GM19438 (cell line): Measurements from ENCODE around the gene UBE2I.

ENCODE experiments used
- ATAC-seq: cut with Tn5 transposase; IDR thresholded peaks from one replicate; pipeline ENCODE4 v1.9.1; 2021; ENCODE audit warnings: low read depth; ENCODE audit not compliant: unreplicated experiment

Gene UBE2I

DNA sequence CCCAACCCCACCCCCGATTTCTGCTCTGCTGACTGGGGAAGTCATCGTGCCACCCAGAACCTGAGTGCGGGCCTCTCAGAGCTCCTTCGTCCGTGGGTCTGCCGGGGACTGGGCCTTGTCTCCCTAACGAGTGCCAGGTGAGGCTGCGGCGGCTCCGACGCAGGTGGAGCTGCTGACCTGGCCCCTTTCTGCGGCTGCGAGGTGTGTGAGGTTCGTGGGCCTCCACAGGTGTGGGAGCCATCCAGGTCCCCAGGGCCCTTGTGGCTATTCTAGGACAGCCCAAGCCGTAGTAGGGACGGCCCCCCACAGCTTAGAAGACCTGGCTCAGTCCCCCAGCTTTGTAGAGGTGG, 3.0 kb downstream of the UBE2I start:
- ATAC-seq, result no peak

DNA sequence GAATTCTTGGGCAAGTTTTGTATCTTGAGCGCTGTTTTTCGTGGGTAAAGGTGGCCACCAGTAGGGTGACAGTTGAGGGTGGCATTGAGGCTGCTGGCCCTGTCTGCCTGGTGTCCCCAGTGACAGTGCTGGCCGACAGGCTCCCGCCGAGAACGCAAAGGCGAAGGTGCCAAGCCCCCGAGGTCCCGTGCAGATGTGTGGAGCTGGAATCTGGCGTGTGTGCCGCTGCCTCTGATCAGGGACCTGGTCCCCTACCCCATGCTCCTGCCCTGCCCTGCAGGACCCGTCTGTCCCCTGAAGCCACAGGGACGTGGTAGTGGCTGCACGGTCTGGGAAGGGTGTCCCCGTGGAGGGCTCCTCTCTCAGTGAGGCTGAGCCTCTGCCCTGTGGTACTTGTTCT, 3.5 kb downstream of the UBE2I start:
- no peak for ATAC-seq

DNA sequence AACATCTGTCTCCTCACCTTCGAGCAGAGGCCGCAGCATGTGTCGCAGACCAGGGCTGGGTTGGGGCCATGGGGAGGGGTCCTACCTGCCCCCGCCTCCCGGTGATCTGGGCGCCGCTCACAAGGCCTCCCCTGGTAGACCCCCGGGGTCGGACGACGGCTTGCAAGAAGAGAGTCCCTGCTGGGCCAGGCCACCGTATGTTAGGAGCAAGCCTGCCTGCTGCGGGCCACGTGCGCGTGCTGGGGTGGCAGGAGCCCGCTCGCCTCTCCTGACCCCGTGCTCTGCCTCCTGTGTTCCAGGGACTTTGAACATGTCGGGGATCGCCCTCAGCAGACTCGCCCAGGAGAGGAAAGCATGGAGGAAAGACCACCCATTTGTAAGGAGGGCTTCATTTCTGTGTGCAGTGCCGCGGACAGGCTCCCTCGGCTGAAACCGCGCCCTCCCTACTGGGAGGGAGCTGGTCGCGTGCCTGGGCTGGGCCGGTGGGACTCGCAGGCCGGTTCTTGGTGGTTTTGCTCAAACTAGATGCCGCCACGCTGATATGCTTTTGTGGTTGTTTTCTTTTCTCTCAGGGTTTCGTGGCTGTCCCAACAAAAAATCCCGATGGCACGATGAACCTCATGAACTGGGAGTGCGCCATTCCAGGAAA, 4.4 kb downstream of the UBE2I start:
- ATAC-seq, result no peak

DNA sequence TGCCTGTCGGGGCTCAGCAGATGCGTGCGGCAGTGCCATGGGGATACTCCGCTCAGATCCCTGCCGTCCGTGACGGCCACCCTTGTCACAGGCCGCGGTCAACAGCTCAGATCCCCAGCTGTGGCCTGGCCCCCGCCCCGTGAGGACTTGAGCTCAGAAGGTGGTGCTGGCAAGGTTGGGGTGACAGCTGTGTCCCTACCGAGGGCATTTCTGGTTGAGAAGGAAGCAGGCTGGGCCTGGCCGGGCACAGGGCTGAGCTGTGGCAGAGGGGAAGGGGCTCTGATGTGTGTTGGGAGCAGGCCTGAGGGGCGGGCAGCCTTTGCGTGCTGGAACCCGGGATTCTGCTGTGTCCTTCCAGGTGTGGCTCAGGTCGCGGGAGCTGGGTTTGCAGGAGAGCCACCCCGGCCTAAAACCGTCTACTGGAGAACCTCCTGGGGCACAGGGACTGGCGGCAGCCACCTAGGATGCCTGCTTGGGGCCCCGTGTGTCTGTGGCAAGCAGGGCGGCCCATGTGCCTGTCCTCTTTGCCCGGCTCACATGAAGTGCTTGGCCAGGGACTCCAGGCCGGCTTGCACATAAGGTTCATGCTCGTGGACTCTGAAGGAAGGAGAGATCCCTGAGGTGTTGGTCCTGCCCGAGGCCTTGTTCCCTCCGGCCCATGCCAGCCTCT, 5.1 kb downstream of the UBE2I start:
- ATAC-seq, result no peak

DNA sequence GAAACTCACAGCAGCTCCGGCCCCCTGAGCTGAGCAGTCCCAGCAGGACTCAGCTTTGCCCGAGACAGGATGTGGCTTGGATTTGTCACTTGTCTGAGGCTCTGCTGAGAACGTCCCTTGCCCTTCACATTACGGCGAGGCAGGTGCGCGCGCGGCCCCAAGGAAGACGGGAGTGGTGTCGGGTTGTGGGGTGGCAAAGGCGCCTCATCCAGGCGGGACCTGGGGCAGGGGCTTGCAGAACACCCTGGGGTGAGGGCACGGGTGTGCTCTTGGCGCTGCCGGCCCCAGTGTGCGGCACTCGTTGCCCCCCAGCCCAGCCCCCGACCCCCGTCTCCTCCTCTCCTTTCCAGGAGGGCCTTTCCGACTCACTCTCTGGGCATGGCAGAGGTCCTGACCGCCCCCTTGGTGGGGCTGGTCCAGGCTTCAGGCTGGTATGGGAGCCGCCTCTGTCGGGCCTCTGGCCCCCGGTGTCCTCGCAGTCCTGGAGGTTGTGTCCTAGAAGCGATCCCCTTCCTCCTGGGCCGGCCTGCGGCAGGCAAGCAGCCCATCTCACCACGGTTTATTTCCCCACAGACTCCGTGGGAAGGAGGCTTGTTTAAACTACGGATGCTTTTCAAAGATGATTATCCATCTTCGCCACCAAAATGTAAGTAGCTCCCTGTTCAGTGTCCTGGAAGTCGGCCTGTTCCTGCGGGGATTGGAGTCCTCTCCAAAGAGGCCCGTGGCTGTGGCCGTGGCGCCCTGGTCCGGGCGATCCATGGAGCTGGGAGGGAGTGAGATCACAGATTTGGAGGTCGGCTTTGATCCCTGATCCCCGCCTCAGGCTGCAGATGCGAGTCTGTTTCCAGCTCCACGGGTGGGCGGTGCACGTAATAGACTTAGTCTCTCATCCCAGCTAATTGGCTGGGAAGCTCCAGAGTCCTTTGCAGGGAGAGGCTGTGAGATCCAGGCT, 5.9 kb downstream of the UBE2I start:
- ATAC-seq, result no peak

DNA sequence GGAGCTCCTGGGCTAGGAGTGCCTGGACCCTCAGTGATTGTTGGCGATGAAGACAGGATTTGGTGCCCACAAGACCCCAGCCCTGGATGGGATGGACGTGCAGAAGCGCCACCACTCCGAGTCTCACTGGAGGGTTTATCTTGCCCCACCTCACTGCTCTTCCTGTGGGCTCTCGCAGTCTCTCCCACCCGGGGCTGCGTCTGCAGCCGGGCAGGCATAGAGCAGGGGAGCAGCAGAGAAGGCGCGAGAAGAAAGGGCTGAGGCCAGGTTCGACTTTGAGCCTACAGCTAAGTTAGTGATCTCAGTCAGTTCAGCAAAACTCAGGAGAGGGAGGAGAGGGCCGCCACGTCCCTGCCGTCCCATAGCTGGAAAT, 6.6 kb downstream of the UBE2I start:
- ATAC-seq, result no peak

DNA sequence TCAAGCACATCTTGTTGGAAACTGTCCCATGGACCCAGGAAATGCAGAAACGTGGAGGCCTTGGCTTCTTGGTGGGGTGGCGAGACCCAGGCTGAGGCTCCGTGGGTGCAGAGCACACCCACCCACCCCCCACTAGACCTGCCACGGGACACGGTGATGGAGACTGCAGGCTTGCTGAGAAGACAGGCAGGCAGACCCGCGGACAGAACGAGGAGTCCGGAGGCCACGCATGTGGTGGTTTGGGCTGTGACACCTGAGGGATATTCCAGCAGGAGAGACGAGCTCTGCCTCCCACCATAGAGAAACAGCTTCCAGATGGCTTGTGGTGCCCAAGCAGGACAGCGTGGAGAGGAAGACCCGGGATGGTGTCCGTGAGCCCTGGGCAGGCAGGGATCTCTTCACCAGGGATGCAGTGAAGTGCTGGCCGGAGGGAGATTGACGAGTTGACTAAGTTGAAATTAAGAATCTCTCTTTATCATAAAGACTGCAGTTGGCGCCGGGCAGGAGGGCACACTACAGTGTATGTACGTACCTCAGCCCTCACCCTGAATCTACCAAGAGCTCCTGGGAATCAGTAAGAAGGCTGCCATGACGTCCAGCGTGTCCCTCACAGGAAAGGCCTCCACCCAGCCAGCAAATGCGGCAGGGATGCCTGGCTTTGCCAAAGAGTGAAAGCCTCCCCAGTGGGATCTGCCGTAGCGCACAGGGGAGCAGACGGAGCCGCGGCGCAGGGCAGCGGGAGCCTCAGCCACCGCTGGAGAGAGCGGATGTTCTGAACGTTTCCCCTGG, 8.2 kb downstream of the UBE2I start:
- no peak for ATAC-seq

DNA sequence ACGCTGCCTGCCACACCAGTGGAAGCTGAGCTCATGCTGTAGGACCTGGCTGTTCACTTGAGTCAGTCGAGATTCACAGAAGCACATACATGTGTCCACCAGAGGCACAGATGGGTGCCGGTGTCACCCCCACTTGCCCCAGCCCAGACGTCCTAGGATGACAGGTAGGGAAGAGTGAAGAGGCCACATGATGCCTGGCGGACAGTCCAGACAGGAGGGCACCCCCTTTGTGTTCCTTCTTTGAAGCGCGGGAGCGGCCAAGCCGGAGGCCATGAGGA, 8.8 kb downstream of the UBE2I start:
- ATAC-seq, result no peak

DNA sequence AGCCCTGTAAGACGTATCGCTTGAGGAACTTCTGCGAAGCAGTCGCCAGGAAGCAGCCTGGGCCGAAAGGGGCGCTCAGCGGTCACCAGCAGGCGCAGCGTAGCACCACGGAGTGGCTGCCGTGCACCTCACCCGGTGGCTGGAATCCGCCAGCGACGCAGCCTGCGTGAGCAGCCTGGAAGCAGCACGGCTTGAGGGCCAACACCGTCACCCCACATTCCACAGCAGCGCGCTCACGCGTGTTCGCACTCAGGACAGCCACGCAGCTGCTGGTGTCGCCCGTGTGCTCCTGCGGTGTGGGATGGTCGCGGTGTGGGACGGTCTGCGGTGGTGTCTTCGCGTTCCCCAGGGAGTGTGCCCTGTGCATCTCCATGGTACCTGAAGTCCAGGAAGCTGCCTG, 9.6 kb downstream of the UBE2I start:
- no peak for ATAC-seq

DNA sequence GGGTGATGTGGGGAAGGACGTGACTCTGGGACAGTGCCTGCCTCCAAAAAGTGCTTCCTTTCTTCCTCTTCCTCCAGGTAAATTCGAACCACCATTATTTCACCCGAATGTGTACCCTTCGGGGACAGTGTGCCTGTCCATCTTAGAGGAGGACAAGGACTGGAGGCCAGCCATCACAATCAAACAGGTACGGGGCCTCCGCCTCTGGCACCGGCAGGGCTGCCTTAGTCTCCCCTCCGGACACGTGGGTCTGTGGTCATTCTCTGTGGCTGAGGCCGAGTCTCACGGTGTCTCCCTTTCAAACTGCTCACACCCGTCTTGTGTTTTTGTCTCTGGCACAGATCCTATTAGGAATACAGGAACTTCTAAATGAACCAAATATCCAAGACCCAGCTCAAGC, 10.7 kb downstream of the UBE2I start:
- ATAC-seq, result no peak

DNA sequence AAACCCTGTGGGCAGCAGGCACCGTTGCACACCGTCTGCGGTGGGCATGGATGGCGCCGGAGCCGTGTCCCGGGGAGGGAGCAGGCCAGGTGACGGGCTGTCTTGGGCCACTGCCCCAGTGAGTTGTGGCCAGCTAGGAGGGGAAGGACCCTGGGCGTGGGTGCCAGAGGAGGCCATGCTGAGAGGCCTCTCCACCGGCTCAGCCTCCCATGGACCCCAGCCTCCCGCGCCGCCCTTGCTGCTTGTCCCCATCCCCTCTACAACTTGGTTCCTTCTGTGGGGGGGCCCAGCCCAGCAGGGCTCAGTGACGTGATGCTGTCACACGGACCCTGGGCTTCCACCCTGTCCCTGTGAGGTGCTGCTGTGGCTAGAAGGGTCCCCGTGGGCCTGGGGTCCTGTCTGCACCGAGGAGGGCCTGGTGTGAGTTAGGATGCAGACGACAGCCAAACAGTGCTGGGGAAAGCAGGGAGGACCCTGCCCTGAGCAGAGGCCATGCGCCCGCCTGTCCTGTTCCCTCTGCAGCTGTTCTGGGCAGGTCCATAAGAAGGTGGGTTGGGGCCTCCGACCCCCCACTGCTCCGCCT, 11.3 kb downstream of the UBE2I start:
- ATAC-seq, result no peak

DNA sequence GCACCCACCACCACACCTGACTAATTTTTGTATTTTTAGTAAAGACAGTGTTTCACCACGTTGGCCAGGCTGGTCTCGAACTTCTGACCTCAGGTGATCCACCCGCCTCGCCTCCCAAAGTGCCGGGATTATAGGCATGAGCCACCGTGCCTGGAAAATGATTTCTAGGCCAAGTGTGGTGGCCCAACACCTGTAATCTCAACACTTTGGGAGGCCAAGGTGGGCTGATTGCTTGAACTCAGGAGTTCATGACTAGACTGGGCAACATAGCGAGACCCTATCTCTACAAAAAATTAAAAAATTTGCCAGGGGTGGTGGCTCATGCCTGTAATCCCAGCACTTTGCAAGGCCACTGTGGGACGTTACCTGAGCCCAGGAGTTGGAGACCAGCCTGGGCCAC, 13.0 kb downstream of the UBE2I start:
- ATAC-seq, result no peak

DNA sequence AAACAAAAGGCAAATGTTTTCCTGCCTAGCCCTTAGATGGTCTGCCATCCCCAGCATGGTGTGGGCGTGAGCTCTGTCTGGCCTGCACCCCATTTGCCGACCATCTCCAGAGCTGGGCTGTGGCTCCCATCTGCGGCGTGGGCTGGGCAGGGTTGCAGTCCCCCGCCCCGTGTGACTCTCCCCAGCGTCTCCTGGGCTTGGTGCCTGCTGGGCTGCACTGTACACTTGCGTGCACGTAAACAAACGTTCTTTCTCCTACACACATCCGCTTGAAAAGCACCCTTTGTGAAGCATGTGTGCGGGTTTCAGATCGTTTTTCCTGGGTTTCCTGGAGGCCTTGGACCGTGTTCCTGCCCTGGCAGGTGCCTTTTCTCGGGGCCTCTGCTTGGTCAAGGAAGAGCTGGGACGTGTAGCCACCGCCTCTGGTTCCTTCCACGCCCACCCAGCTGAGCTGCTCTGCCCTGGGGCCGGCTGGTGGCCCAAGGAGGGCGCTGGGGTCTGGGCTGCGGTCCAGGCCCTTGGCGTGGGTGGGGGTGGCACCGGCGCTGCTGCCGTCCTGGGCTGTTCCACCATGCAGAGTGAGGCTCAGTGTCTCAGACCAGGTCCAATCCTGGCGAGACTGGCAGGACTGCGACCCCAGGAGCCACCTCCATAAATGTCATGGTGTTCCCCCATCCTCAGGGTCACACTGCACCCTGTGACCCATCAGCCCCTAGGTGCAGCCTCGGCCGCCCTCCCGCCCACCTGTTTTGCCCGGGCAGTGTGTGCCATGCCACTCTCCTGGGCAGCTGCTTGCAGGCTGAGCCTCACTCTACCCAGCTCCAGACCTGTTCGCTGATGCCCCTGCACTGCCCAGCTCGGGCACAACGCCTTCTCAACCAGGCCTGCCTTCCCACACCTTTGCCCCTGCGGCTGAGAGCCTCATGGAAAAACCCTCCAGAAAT, 14.1 kb downstream of the UBE2I start:
- no peak for ATAC-seq

DNA sequence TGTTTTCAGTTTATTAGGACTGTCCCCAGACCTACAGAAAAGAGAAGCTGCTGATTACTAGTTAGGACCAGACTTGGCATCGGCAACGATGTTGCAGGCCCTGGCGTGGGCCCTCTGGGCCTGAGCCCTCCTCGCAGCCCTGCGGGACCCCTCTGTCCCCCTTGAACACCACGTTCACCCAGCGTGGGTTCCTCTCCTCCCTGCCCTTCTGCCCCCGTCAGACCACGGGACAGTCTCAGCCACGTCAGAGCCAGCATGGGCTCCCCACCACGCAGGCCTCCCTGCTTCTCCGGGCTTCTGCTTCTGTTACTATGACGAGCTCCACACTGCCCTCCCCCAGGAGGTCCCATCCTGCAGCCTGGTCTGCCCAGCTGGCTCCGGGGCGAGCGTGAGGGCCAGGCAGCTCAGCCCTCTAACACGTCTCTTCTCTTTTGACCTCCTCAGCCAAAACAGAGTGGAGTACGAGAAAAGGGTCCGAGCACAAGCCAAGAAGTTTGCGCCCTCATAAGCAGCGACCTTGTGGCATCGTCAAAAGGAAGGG, 14.9 kb downstream of the UBE2I start:
- ATAC-seq, result no peak

DNA sequence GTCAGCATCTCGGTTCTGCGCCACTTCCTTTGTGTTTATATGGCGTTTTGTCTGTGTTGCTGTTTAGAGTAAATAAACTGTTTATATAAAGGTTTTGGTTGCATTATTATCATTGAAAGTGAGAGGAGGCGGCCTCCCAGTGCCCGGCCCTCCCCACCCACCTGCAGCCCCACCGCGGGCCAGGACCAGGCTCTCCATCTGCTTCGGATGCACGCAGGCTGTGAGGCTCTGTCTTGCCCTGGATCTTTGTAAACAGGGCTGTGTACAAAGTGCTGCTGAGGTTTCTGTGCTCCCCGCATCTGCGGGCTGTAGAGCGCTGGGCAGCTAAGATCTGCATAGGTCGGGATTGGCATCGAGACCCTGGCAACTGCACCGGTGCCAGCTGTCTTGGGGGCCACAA, 15.8 kb downstream of the UBE2I start:
- no peak for ATAC-seq

DNA sequence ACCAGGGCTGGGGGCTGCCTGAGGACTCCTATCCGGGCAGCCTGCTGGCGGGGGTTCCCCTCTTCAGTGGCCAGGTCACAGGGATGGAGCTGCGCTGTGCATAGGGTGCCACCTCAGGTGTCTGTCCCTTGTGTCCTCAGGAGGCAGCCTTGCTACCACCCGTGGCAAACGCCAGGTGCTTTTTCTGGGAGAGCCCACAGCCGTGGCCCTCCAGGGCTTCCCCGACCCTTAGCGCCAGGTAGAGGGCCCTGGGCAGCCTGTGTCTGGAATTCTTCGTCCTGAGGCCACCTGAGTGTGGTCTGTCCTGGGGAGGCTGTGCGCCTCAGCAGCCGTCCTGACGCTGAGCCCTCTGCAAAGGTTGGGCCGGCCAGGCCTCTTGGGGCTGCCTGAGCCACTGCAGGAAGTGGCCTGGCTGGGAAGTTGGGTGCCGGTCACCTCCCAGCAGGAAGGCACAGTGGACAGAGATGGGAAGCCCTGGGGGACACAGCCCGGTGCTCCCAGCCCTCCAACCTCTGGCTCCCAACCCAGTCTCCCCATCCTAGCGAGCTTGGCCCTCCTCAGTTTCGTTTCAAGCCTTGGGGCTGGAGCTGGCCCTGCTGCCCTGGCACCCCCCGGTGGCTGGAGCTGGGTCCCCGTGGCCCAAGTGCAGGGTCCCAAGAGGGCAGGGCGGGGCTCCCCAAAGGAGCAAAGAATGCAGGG, 16.4 kb downstream of the UBE2I start:
- no peak for ATAC-seq

DNA sequence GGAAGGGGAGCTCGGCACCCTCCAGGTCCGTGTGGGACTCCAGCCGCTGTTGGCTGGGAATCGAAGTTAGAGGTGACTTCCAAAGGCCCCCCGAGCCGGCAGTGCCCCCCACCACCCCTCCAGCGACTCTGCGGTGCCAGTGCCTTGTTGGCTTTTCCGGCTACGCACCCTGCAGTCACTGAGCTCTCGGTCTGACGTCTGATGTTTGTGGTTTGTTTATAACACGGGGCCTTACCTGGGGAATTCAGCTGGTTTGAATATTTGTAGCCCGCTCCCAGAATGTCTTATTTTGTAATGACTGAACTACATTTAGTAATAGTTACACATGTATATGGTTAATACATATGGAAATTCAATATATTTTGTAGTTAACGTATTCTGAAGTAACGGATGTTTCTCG, 17.0 kb downstream of the UBE2I start:
- no peak for ATAC-seq

DNA sequence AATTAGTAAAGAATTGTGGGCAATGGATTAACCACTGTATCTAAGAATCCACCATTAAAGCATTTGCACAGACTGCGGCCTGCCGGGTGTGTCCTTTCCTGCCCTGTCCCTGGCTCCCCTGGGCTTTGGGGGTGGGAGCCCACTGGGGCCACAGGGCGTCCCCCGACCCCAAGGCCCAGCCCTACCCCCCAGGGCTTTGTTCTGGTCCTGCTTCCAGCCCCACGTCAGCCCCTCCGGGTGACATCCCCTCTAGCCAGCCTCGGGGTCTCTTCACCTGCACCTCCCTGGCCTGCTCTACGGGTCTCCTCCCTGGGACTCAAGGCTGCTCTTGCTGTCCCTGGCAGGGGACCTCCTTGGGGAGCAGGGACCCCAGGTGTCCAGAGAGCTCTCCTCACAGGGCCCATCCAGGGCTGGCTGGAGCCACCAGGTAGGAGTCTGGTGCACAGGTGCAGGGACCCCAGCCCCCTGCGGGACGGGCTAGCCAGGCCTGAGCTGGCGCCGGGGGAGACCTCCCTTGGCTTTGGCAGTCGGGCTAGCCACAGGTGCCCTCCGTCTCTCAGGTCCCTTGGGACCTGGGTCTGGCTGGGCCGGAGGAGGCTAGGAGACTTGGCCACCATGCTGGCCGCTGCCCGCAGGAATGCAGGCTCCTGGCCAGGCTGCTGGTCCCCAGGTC, 17.6 kb downstream of the UBE2I start:
- ATAC-seq, result no peak
